ENCODE data around the gene CR1.

DNA sequence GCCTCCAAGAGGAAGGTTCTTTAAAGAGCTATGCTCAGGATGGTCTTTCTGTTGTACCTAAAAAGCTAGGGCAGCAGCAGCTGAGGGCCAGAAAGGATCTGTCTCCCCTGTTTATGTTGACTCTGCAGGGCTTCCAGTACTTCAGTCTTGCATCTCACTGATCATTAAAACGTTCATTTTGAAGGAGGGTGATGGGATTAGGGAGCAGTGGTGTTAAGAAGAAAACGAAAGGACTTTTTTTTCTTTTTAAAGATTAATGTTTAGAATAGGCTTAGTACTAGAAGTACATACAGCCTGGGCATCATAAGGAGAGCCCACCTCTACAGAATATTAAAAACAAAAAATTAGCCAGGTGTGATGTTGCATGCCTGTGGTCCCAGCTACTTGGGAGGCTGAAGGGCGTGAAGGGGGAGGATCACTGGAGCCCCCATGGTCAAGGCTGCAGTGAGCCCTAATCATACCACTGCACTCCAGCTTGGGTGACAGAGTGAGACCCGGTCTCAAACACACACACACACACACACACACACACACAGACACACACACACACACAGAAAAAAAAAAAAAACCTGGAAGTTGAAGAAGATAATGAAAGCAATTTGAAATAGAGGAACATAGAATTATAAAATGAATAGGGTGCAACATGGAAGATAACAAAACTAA, 151.8 kb downstream of the CR1 start:
- TF ChIP-seq, protein P1, sequence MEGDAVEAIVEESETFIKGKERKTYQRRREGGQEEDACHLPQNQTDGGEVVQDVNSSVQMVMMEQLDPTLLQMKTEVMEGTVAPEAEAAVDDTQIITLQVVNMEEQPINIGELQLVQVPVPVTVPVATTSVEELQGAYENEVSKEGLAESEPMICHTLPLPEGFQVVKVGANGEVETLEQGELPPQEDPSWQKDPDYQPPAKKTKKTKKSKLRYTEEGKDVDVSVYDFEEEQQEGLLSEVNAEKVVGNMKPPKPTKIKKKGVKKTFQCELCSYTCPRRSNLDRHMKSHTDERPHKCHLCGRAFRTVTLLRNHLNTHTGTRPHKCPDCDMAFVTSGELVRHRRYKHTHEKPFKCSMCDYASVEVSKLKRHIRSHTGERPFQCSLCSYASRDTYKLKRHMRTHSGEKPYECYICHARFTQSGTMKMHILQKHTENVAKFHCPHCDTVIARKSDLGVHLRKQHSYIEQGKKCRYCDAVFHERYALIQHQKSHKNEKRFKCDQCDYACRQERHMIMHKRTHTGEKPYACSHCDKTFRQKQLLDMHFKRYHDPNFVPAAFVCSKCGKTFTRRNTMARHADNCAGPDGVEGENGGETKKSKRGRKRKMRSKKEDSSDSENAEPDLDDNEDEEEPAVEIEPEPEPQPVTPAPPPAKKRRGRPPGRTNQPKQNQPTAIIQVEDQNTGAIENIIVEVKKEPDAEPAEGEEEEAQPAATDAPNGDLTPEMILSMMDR (IDR thresholded peaks at IDR 0.05; ENCODE audit: insufficient read depth, low read depth, low read length): no peak
- TF ChIP-seq EZH2 (IDR thresholded peaks at IDR 0.05; ENCODE audit: insufficient read depth, low read length): no peak
